Activated naive CD4-positive, alpha-beta T cell treated with anti-CD3 and anti-CD28 coated beads, Interleukin-2, amount 50 U/mL, for 72 hours (primary cell): ENCODE measurements around the gene MAS1. TPM values are rescaled to one million over a fixed set of nuclear protein-coding genes. Genes with fewer than 3 reads are reported as not detected.

ENCODE experiments used
- ATAC-seq, 2 donors: fragments of 150-1000 bp; cut with Tn5 transposase; 2 replicates each; pipeline ENCODE4 v1.10.0; 2021; ENCODE audit warnings: mild to moderate bottlenecking in 2 of 2, moderate library complexity in 2 of 2
- DNase-seq, 2 donors: peaks; one replicate each; pipeline ENCODE4 v3.0.0; 2021 to 2022; ENCODE audit warnings: low spot score in 2 of 2
- H3K27ac Mint-ChIP-seq, 2 donors: one replicate each; pipeline ENCODE4 v1.8.0; 2022; ENCODE audit warnings: mild to moderate bottlenecking in 2 of 2, mixed read lengths in 2 of 2
- H3K36me3 Mint-ChIP-seq, 2 donors: one replicate each; pipeline ENCODE4 v1.8.0; 2022; ENCODE audit warnings: mixed read lengths in 2 of 2
- H3K9me3 Mint-ChIP-seq, 2 donors: one replicate each; pipeline ENCODE4 v1.8.0; 2022; ENCODE audit warnings: mixed read lengths in 2 of 2
- total RNA-seq, 2 donors: library from RNA; stranded (reverse); gene quantifications; one replicate each; pipeline ENCODE4 v1.2.3, GENCODE V29; 2022

The MAS1 gene
- total RNA-seq, 2 donors from 2014 or later = 0.02 TPM; not detected in 1

- DNase-seq (no peak), ATAC-seq (no peak)
- H3K9me3 Mint-ChIP-seq = no peaks in the 10 kb centered on the region
- H3K27ac Mint-ChIP-seq = no peak overlapping the region
- no peaks in the 10 kb centered on the region for H3K36me3 Mint-ChIP-seq
These were observed 16.4 kb upstream of the MAS1 start for GRCh38 chr6:159874435-159874834.

GRCh38 chr6:159875194-159875593 lies 15.6 kb upstream of the MAS1 start:
- ATAC-seq = no peak
- H3K9me3 Mint-ChIP-seq = no peaks in the 10 kb centered on the region
- H3K27ac Mint-ChIP-seq = no peak overlapping the region
- no peak for DNase-seq
- H3K36me3 Mint-ChIP-seq = no peaks in the 10 kb centered on the region

- H3K36me3 Mint-ChIP-seq = no peaks in the 10 kb centered on the region
- H3K9me3 Mint-ChIP-seq = no peaks in the 10 kb centered on the region
- DNase-seq (no peak), ATAC-seq (no peak)
- H3K27ac Mint-ChIP-seq = no peak overlapping the region
These were observed 14.5 kb upstream of the MAS1 start for GRCh38 chr6:159876242-159876641.

- DNase-seq (no peak), ATAC-seq (no peak)
- H3K27ac Mint-ChIP-seq = no peak overlapping the region
- no peaks in the 10 kb centered on the region for H3K9me3 Mint-ChIP-seq
- no peaks in the 10 kb centered on the region for H3K36me3 Mint-ChIP-seq
These were observed 13.5 kb upstream of the MAS1 start for GRCh38 chr6:159877256-159877808.

GRCh38 chr6:159878341-159878740 lies 12.4 kb upstream of the MAS1 start:
- DNase-seq (no peak), ATAC-seq (no peak)
- Mint-ChIP-seq H3K27ac (no peak overlapping the region), H3K9me3 (no peaks in the 10 kb centered on the region), H3K36me3 (no peaks in the 10 kb centered on the region)

- Mint-ChIP-seq H3K36me3 (no peaks in the 10 kb centered on the region), H3K27ac (no peak overlapping the region), H3K9me3 (no peaks in the 10 kb centered on the region)
- DNase-seq = no peak
- no peak for ATAC-seq
These were observed 10.9 kb upstream of the MAS1 start for GRCh38 chr6:159879856-159880255.

GRCh38 chr6:159880412-159880975 lies 10.3 kb upstream of the MAS1 start:
- no peak for DNase-seq
- no peak overlapping the region for H3K27ac Mint-ChIP-seq
- H3K9me3 Mint-ChIP-seq = no peaks in the 10 kb centered on the region
- H3K36me3 Mint-ChIP-seq = no peaks in the 10 kb centered on the region
- no peak for ATAC-seq

GRCh38 chr6:159884720-159885119 lies 6.1 kb upstream of the MAS1 start:
- ATAC-seq = no peak
- Mint-ChIP-seq H3K36me3 (no peaks in the 10 kb centered on the region), H3K9me3 (no peaks in the 10 kb centered on the region), H3K27ac (no peak overlapping the region)
- DNase-seq = no peak

- Mint-ChIP-seq H3K9me3 (no peaks in the 10 kb centered on the region), H3K27ac (no peak overlapping the region), H3K36me3 (no peaks in the 10 kb centered on the region)
- no peak for DNase-seq
- no peak for ATAC-seq
These were observed 4.5 kb upstream of the MAS1 start for GRCh38 chr6:159886270-159886669.

GRCh38 chr6:159887146-159887545 lies 3.6 kb upstream of the MAS1 start:
- ATAC-seq (no peak), DNase-seq (no peak)
- Mint-ChIP-seq H3K9me3 (no peaks in the 10 kb centered on the region), H3K36me3 (no peaks in the 10 kb centered on the region), H3K27ac (no peak overlapping the region)

- H3K9me3 Mint-ChIP-seq = no peaks in the 10 kb centered on the region
- H3K36me3 Mint-ChIP-seq = no peaks in the 10 kb centered on the region
- H3K27ac Mint-ChIP-seq = no peak overlapping the region
- DNase-seq = no peak
- ATAC-seq = no peak
These were observed 3.0 kb upstream of the MAS1 start for GRCh38 chr6:159887761-159888160.

GRCh38 chr6:159890201-159890600 lies 587 bp upstream of the MAS1 start:
- Mint-ChIP-seq H3K36me3 (no peaks in the 10 kb centered on the region), H3K27ac (no peak overlapping the region), H3K9me3 (no peaks in the 10 kb centered on the region)
- ATAC-seq = no peak
- DNase-seq = no peak

- Mint-ChIP-seq H3K36me3 (no peaks in the 10 kb centered on the region), H3K9me3 (no peaks in the 10 kb centered on the region), H3K27ac (no peak overlapping the region)
- ATAC-seq (no peak), DNase-seq (no peak)
These were observed 1.3 kb downstream of the MAS1 start for GRCh38 chr6:159892053-159892452.

- Mint-ChIP-seq H3K27ac (peak overlapping the region in 1 of 2 donors; percentile 57), H3K36me3 (no peaks in the 10 kb centered on the region), H3K9me3 (no peaks in the 10 kb centered on the region)
- no peak for ATAC-seq
- DNase-seq = no peak
These were observed 2.3 kb downstream of the MAS1 start for GRCh38 chr6:159893064-159893463.

GRCh38 chr6:159894991-159895390 lies 4.2 kb downstream of the MAS1 start:
- H3K27ac Mint-ChIP-seq = no peak overlapping the region
- no peak for DNase-seq
- ATAC-seq = no peak
- H3K9me3 Mint-ChIP-seq = no peaks in the 10 kb centered on the region
- no peaks in the 10 kb centered on the region for H3K36me3 Mint-ChIP-seq

- H3K27ac Mint-ChIP-seq = no peak overlapping the region
These were observed 6.8 kb downstream of the MAS1 start for GRCh38 chr6:159897603-159898002.

GRCh38 chr6:159898519-159898918 lies 7.7 kb downstream of the MAS1 start:
- ATAC-seq (no peak), DNase-seq (no peak)
- Mint-ChIP-seq H3K36me3 (no peaks in the 10 kb centered on the region), H3K9me3 (no peaks in the 10 kb centered on the region), H3K27ac (no peak overlapping the region)

More at GRCh38 chr6:159897603-159898002, 6.8 kb downstream of the MAS1 start:
- ATAC-seq = no peak
- Mint-ChIP-seq H3K36me3 (no peaks in the 10 kb centered on the region), H3K9me3 (no peaks in the 10 kb centered on the region)
- DNase-seq = no peak

GRCh38 chr6:159899994-159900745 lies 9.4 kb downstream of the MAS1 start:
- H3K9me3 Mint-ChIP-seq = no peaks in the 10 kb centered on the region
- ATAC-seq (no peak), DNase-seq (no peak)
- H3K27ac Mint-ChIP-seq = no peak overlapping the region
- H3K36me3 Mint-ChIP-seq = no peaks in the 10 kb centered on the region
